Prostate gland (tissue), 2 donors: Measurements from ENCODE around the gene SEZ6L.

Experiments
- CTCF ChIP-seq, 4 experiments: fragments of 200-600 bp in 2 of 4; fragments of 450-650 bp in 2 of 4; sonication (generic) in 2 of 4; IDR thresholded peaks; 1 replicate in 3 of 4; 2 replicates in 1 of 4; pipeline ENCODE4 v1.5.1; 2016 to 2019; ENCODE audit warnings: antibody characterized with exemption in 4 of 4, mild to moderate bottlenecking in 2 of 4, moderate library complexity in 2 of 4
- POLR2A ChIP-seq: fragments of 450-650 bp; IDR thresholded peaks from one replicate; pipeline ENCODE4 v1.6.1; 2016; ENCODE audit warnings: antibody characterized with exemption, mild to moderate bottlenecking
- POLR2AphosphoS5 ChIP-seq: sonication (generic); formaldehyde crosslinking; IDR thresholded peaks from one replicate; pipeline ENCODE4 v1.6.1; 2017; ENCODE audit warnings: antibody characterized with exemption

DNA sequence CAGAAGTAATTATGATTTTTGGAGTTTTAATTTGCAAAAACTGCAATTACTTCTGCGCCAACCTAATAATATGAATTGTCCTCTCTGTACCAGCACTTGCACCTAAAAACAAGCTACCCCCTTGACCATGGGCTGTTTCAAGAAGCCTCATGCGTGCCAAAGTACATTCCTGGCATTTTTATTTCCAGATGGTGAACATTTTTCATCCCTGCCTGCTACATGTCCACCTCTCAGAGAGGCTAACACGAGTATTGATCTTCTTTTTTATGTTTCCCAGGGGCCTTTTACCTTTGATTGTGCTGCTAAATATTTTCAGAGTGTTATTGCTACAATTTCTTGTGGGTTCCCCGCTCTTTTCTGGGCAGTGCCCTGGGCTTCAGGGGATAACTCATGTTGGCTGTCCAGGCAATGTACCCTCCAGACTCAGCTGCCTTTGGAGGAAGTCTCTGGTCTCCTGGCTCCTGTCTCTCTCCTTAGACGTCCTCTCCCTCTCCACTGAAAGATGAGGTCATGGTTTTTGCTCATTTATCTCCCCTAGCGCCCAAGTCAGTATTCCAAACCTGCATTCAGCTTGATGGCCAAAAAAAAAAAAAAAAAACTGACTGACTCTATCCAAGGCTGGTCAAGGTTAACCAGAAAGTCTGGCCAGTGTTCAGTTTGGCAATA lies 173.6 kb downstream of the SEZ6L start:
- no peak for TF ChIP-seq POLR2AphosphoS5
- TF ChIP-seq POLR2A, result no peak
- TF ChIP-seq CTCF (IDR thresholded peaks at IDR 0.05), result no peak
